Neural progenitor cell (in vitro differentiated cells): Measurements from ENCODE around the gene ZC3HAV1L. TPM values are rescaled to one million over a fixed set of nuclear protein-coding genes. Genes with fewer than 3 reads are reported as not detected.

Source experiments
- DNase-seq: peaks from one replicate; pipeline ENCODE4 v3.0.0-alpha.2; 2016; ENCODE audit warnings: low spot score
- H2AFZ ChIP-seq: fragments of 200-600 bp; sonication (generic); replicated peaks from 2 replicates; pipeline ENCODE4 v1.6.1; 2016; ENCODE audit warnings: antibody characterized with exemption
- H3F3A ChIP-seq: fragments of 200-600 bp; sonication (generic); 2 replicates; pipeline ENCODE4 v1.6.1; 2016; ENCODE audit warnings: antibody characterized with exemption, low read depth
- H3K27ac ChIP-seq: fragments of 200-600 bp; sonication (generic); 2 replicates; pipeline ENCODE4 v1.5.1; 2016; ENCODE audit warnings: mild to moderate bottlenecking
- H3K27me3 ChIP-seq: fragments of 200-600 bp; sonication (generic); 2 replicates; pipeline ENCODE4 v1.6.1; 2016; ENCODE audit warnings: mild to moderate bottlenecking, moderate library complexity
- H3K36me3 ChIP-seq: fragments of 200-600 bp; sonication (generic); 2 replicates; pipeline ENCODE4 v1.5.1; 2016
- H3K4me1 ChIP-seq: fragments of 200-600 bp; sonication (generic); 2 replicates; pipeline ENCODE4 v1.6.1; 2016; ENCODE audit warnings: mixed run types
- H3K4me2 ChIP-seq: fragments of 200-600 bp; sonication (generic); 2 replicates; pipeline ENCODE4 v1.6.1; 2016
- H3K4me3 ChIP-seq: fragments of 200-600 bp; sonication (generic); 2 replicates; pipeline ENCODE4 v1.5.1; 2016
- H3K79me2 ChIP-seq: fragments of 200-600 bp; sonication (generic); 2 replicates; pipeline ENCODE4 v1.6.1; 2016; ENCODE audit warnings: low read depth
- H3K9ac ChIP-seq: fragments of 200-600 bp; sonication (generic); 2 replicates; pipeline ENCODE4 v1.6.1; 2016
- H3K9me3 ChIP-seq: fragments of 200-600 bp; sonication (generic); 2 replicates; pipeline ENCODE4 v1.5.1; 2016; ENCODE audit warnings: low read depth
- H4K20me1 ChIP-seq: fragments of 200-600 bp; sonication (generic); 2 replicates; pipeline ENCODE4 v1.6.1; 2016; ENCODE audit warnings: low read depth
- H3K27ac Mint-ChIP-seq: 3 replicates; pipeline ENCODE4 v1.8.0; 2021; ENCODE audit warnings: mixed read lengths
- H3K27me3 Mint-ChIP-seq: 2 replicates; pipeline ENCODE4 v1.8.0; 2022; ENCODE audit warnings: low read depth, mild to moderate bottlenecking, inconsistent platforms, moderate library complexity, mixed read lengths; ENCODE audit not compliant: insufficient read depth
- H3K36me3 Mint-ChIP-seq: 3 replicates; pipeline ENCODE4 v1.8.0; 2021; ENCODE audit warnings: mixed read lengths
- H3K4me1 Mint-ChIP-seq: 3 replicates; pipeline ENCODE4 v1.8.0; 2021; ENCODE audit warnings: mixed read lengths
- H3K4me3 Mint-ChIP-seq: 3 replicates; pipeline ENCODE4 v1.8.0; 2021; ENCODE audit warnings: mild to moderate bottlenecking, moderate library complexity, mixed read lengths
- H3K9me3 Mint-ChIP-seq: 3 replicates; pipeline ENCODE4 v1.8.0; 2020; ENCODE audit warnings: mixed read lengths
- CTCF ChIP-seq: fragments of 200-600 bp; sonication (generic); IDR thresholded peaks from 2 replicates; pipeline ENCODE4 v1.5.1; 2017; ENCODE audit warnings: antibody characterized with exemption, mild to moderate bottlenecking
- EZH2 ChIP-seq: fragments of 200-600 bp; sonication (generic); IDR thresholded peaks from 2 replicates; pipeline ENCODE4 v1.6.1; 2017; ENCODE audit warnings: antibody characterized with exemption, mild to moderate bottlenecking, moderate library complexity
- EZH2phosphoT487 ChIP-seq: fragments of 200-600 bp; sonication (generic); IDR thresholded peaks from 2 replicates; pipeline ENCODE4 v1.6.1; 2017; ENCODE audit warnings: antibody characterized with exemption
- total RNA-seq: library from RNA; depleted of rRNA; stranded (reverse); fragments of >200 nt; gene quantifications from 2 replicates; pipeline ENCODE4 v1.2.3, GENCODE V29; 2015; ENCODE audit warnings: low replicate concordance

ZC3HAV1L gene
- total RNA-seq, 1 donor from 2014 or later = 7.1 TPM

DNA sequence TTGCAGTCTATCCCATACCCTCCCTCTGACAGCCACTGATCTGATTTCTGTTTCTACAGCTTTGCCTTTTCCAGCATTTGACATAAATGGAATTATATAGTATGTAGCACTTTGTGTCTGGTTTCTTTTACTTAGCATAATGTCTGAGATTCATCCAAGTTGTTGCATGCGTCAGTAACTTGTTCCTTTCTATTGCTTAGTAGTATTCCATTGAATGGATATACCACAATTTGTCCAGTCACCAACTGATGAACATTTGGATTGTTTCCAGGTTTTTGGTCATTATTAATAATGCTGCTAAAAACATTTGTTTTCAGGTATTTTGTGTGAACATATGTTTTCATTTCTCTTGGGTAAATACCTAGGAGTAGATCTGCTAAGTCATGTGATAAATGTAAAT, 48.2 kb downstream of the ZC3HAV1L start:
- H3K27ac Mint-ChIP-seq = no peak overlapping the region
- H3K4me3 ChIP-seq = no peak overlapping the region
- H3K79me2 ChIP-seq = no peaks in the 10 kb centered on the region
- TF ChIP-seq CTCF (no peak), EZH2phosphoT487 (no peak), EZH2 (no peak)
- H3K27me3 ChIP-seq = peaks cover 15% of the 10 kb centered on the region
- H3K4me1 ChIP-seq = peaks cover 8% of the 10 kb centered on the region
- H3K36me3 Mint-ChIP-seq = no peaks in the 10 kb centered on the region
- no peak overlapping the region for H2AFZ ChIP-seq
- H3K4me3 Mint-ChIP-seq = peak overlapping the region; percentile 36
- peaks cover 13% of the 10 kb centered on the region for H3K9me3 Mint-ChIP-seq
- no peak overlapping the region for H3K27ac ChIP-seq
- H3K9me3 ChIP-seq = peaks cover 4% of the 10 kb centered on the region
- H4K20me1 ChIP-seq = no peaks in the 10 kb centered on the region
- H3K9ac ChIP-seq = no peak overlapping the region
- peaks cover 2% of the 10 kb centered on the region for H3F3A ChIP-seq
- H3K27me3 Mint-ChIP-seq = peaks cover 3% of the 10 kb centered on the region
- no peaks in the 10 kb centered on the region for H3K36me3 ChIP-seq
- H3K4me1 Mint-ChIP-seq = no peaks in the 10 kb centered on the region
- H3K4me2 ChIP-seq = no peak overlapping the region
- DNase-seq = no peak

DNA sequence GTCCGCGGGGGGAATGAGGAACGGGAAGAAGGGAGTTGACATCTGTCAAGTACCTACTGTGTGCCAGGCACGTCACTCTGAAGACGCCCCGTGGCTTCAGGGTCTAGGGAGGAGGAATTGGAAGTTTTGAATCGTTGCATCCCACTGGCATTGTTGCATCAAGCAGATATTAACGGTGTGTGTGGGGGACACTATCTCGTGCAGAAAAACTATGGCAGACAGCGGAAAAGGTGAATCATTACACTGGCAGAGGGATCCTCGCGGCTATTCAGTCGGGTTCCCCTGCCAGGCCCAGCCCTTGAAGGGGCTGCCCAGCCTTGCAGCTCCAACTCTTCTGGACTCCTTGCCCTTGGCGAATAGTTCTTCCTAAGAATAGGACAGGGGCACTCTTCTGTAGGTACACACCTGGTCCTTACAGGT, 53.6 kb downstream of the ZC3HAV1L start:
- Histone ChIP-seq H4K20me1 (peaks cover 30% of the 10 kb centered on the region), H3K27ac (no peak overlapping the region), H3K79me2 (peaks cover 36% of the 10 kb centered on the region), H3K9ac (no peak overlapping the region), H3K9me3 (no peaks in the 10 kb centered on the region), H3K4me2 (peak overlapping the region; percentile 90), H3K4me1 (peaks cover 24% of the 10 kb centered on the region), H3K27me3 (peaks cover 42% of the 10 kb centered on the region), H2AFZ (peak overlapping the region; percentile 75), H3F3A (peaks cover 26% of the 10 kb centered on the region), H3K36me3 (no peaks in the 10 kb centered on the region), H3K4me3 (peak overlapping the region; percentile 69)
- H3K9me3 Mint-ChIP-seq = no peaks in the 10 kb centered on the region
- peaks cover 7% of the 10 kb centered on the region for H3K36me3 Mint-ChIP-seq
- peaks cover 29% of the 10 kb centered on the region for H3K4me1 Mint-ChIP-seq
- peak overlapping the region; percentile 85 for H3K4me3 Mint-ChIP-seq
- peaks cover 3% of the 10 kb centered on the region for H3K27me3 Mint-ChIP-seq
- DNase-seq = no peak
- no peak overlapping the region for H3K27ac Mint-ChIP-seq
- TF ChIP-seq EZH2phosphoT487 (no peak), CTCF (no peak), EZH2 (no peak)

DNA sequence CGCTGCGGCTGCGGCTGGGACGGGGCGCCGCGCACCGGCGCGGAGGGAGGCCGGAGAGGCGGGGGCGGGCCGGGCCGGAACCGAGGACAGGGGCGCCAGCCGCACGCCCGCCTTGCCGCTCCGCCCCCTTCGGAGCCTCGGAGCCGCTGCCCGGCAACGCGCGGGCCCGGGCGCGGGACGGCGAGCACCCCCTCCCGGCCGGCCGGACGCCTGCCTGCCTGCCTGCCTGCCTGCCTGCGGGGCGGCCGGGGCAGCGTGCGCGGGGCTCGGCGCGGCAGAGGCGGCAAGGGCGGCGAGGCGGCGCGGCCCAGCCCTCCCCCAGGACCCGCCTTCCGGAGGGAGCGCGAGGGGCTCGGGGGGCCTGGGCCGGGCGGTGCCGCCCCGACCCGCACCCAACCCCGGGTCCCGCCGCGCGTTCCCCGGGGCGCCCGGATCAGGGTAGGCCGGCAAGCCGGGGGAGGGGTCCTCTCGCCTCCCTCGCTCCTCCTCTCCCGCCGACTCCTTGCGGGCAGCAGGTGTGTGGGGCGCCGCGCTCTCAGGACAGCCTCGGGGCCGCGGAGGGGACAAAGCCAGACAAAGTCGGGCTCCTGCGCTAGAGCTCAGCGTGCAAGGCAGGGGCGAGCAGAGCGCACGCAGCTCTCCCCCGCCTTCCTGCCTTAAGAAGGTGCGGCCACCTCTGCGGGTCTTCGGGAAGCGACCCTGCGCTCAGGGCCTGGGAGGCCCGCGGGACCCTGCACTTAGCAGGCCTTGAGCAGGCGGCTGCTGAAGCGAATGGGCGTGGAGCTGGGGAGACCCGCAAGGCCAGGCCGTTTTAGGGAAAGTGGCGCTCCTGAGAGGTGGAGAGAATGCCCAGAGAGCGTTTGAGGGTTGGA, 54.3 kb downstream of the ZC3HAV1L start, which contains the start of gene KIAA1549:
KIAA1549 (minus strand) TSS at position 58 of the 872 bp plus-strand sequence. CDS start 120 bp downstream, outside the sequence.
- peaks cover 29% of the 10 kb centered on the region for H3K4me1 Mint-ChIP-seq
- Histone ChIP-seq H3K4me1 (peaks cover 24% of the 10 kb centered on the region), H3F3A (peaks cover 30% of the 10 kb centered on the region), H3K9me3 (no peaks in the 10 kb centered on the region), H3K27me3 (peaks cover 42% of the 10 kb centered on the region), H3K4me3 (peak within 1 kb of the TSS; percentile 69), H3K36me3 (no peaks in the 10 kb centered on the region), H3K79me2 (peaks cover 42% of the 10 kb centered on the region), H3K27ac (no peak within 1 kb of the TSS), H4K20me1 (peaks cover 37% of the 10 kb centered on the region), H3K9ac (peak within 1 kb of the TSS; percentile 23), H3K4me2 (peak within 1 kb of the TSS; percentile 90), H2AFZ (peak within 1 kb of the TSS; percentile 75)
- H3K27me3 Mint-ChIP-seq = peaks cover 3% of the 10 kb centered on the region
- H3K9me3 Mint-ChIP-seq = no peaks in the 10 kb centered on the region
- TF ChIP-seq EZH2 (no peak), CTCF (no peak), EZH2phosphoT487 (no peak)
- H3K36me3 Mint-ChIP-seq = peaks cover 7% of the 10 kb centered on the region
- H3K4me3 Mint-ChIP-seq = peak within 1 kb of the TSS; percentile 99
- peak within 1 kb of the TSS; percentile 97 for H3K27ac Mint-ChIP-seq
- DNase-seq = peak; percentile 92
